Duodenal mucosa (tissue), 2 donors: Measurements from ENCODE around the gene OMG.
"Not testable (repeated sequence)": the region's sequence is repeated elsewhere in the genome, so short reads cannot be mapped to it uniquely, and the experiment has no call there.

Experiments used
- H3K27ac ChIP-seq: one replicate; pipeline ENCODE4 v1.7.0; 2013; ENCODE audit warnings: low read depth, low read length
- H3K27me3 ChIP-seq, 2 donors: one replicate each; pipeline ENCODE4 v1.7.0; 2013; ENCODE audit warnings: low read length in 2 of 2, control low read depth in 1 of 2; ENCODE audit not compliant: insufficient read depth in 2 of 2, control insufficient read depth in 1 of 2
- H3K36me3 ChIP-seq, 2 donors: one replicate each; pipeline ENCODE4 v1.7.0; 2013; ENCODE audit warnings: low read length in 2 of 2, control low read depth in 1 of 2; ENCODE audit not compliant: insufficient read depth in 2 of 2, control insufficient read depth in 1 of 2
- H3K4me1 ChIP-seq, 2 donors: one replicate each; pipeline ENCODE4 v1.7.0; 2013; ENCODE audit warnings: low read length in 2 of 2, control low read depth in 1 of 2; ENCODE audit not compliant: insufficient read depth in 2 of 2, control insufficient read depth in 1 of 2
- H3K4me3 ChIP-seq, 2 donors: one replicate each; pipeline ENCODE4 v1.7.0; 2013; ENCODE audit warnings: low read length in 2 of 2, low read depth in 1 of 2
- H3K9ac ChIP-seq, 2 donors: one replicate each; pipeline ENCODE4 v1.7.0; 2013; ENCODE audit warnings: low read length in 2 of 2, low read depth in 1 of 2
- H3K9me3 ChIP-seq, 2 donors: one replicate each; pipeline ENCODE4 v1.7.0; 2013; ENCODE audit warnings: low read length in 2 of 2, control low read depth in 1 of 2; ENCODE audit not compliant: control insufficient read depth in 1 of 2

The OMG gene

GRCh38 chr17:31269036-31269577 is 27.9 kb downstream of the OMG start:
- peaks cover 3 to 23% of the 10 kb centered on the region in 2 donors for H3K36me3 ChIP-seq

GRCh38 chr17:31266042-31266441 is 31.0 kb downstream of the OMG start:
- H3K4me3 ChIP-seq = no peak overlapping the region
- H3K36me3 ChIP-seq = peaks cover 3 to 27% of the 10 kb centered on the region in 2 donors
- H3K9me3 ChIP-seq = no peaks in the 10 kb centered on the region
- peaks cover 3 to 8% of the 10 kb centered on the region in 2 donors for H3K4me1 ChIP-seq
- H3K27ac ChIP-seq = no peak overlapping the region
- no peaks in the 10 kb centered on the region for H3K27me3 ChIP-seq
- no peak overlapping the region for H3K9ac ChIP-seq

More at GRCh38 chr17:31269036-31269577, 27.9 kb downstream of the OMG start:
- Histone ChIP-seq H3K4me1 (peaks cover 3 to 9% of the 10 kb centered on the region in 2 donors), H3K27me3 (no peaks in the 10 kb centered on the region), H3K27ac (no peak overlapping the region), H3K4me3 (no peak overlapping the region), H3K9ac (no peak overlapping the region), H3K9me3 (no peaks in the 10 kb centered on the region)

GRCh38 chr17:31262923-31263322 is 34.1 kb downstream of the OMG start:
- H3K27ac ChIP-seq, H3K27me3 ChIP-seq, H3K4me3 ChIP-seq, H3K4me1 ChIP-seq, H3K9ac ChIP-seq, H3K9me3 ChIP-seq: not testable (repeated sequence)
- H3K36me3 ChIP-seq = peaks cover 0 to 24% of the 10 kb centered on the region in 2 donors

- peaks cover 0 to 23% of the 10 kb centered on the region in 2 donors for H3K36me3 ChIP-seq
- no peaks in the 10 kb centered on the region for H3K27me3 ChIP-seq
- no peak overlapping the region for H3K4me3 ChIP-seq
- no peak overlapping the region for H3K27ac ChIP-seq
- H3K4me1 ChIP-seq = no peaks in the 10 kb centered on the region
- no peaks in the 10 kb centered on the region for H3K9me3 ChIP-seq
- H3K9ac ChIP-seq = no peak overlapping the region
Observed at GRCh38 chr17:31261601-31262000, 35.4 kb downstream of the OMG start.

GRCh38 chr17:31260151-31260550 is 36.9 kb downstream of the OMG start:
- no peak overlapping the region for H3K27ac ChIP-seq
- no peaks in the 10 kb centered on the region for H3K4me1 ChIP-seq
- H3K4me3 ChIP-seq = no peak overlapping the region
- peaks cover 0 to 13% of the 10 kb centered on the region in 2 donors for H3K36me3 ChIP-seq
- H3K9me3 ChIP-seq = no peaks in the 10 kb centered on the region
- H3K27me3 ChIP-seq = no peaks in the 10 kb centered on the region
- H3K9ac ChIP-seq = no peak overlapping the region

GRCh38 chr17:31256936-31257335 is 40.1 kb downstream of the OMG start:
- Histone ChIP-seq H3K4me3 (no peak overlapping the region), H3K27ac (no peak overlapping the region), H3K27me3 (no peaks in the 10 kb centered on the region), H3K9ac (no peak overlapping the region), H3K4me1 (no peaks in the 10 kb centered on the region), H3K36me3 (peaks cover 0 to 13% of the 10 kb centered on the region in 2 donors), H3K9me3 (no peaks in the 10 kb centered on the region)

- Histone ChIP-seq H3K27me3 (no peaks in the 10 kb centered on the region), H3K4me1 (peaks cover 7 to 15% of the 10 kb centered on the region in 2 donors), H3K27ac (no peak overlapping the region), H3K9me3 (no peaks in the 10 kb centered on the region), H3K4me3 (no peak overlapping the region), H3K36me3 (peaks cover 0 to 2% of the 10 kb centered on the region in 2 donors), H3K9ac (no peak overlapping the region)
Observed at GRCh38 chr17:31254654-31255053, 42.4 kb downstream of the OMG start.

GRCh38 chr17:31252741-31253140 is 44.3 kb downstream of the OMG start:
- Histone ChIP-seq H3K9me3 (no peaks in the 10 kb centered on the region), H3K4me3 (no peak overlapping the region), H3K36me3 (peaks cover 0 to 4% of the 10 kb centered on the region in 2 donors), H3K9ac (no peak overlapping the region), H3K4me1 (peaks cover 7 to 15% of the 10 kb centered on the region in 2 donors), H3K27me3 (no peaks in the 10 kb centered on the region), H3K27ac (no peak overlapping the region)

- Histone ChIP-seq H3K36me3 (peaks cover 0 to 4% of the 10 kb centered on the region in 2 donors), H3K27me3 (no peaks in the 10 kb centered on the region), H3K9me3 (no peaks in the 10 kb centered on the region), H3K9ac (no peak overlapping the region), H3K4me3 (no peak overlapping the region), H3K4me1 (peaks cover 7 to 15% of the 10 kb centered on the region in 2 donors), H3K27ac (no peak overlapping the region)
Observed at GRCh38 chr17:31251970-31252328, 45.1 kb downstream of the OMG start.

GRCh38 chr17:31251105-31251969 is 45.7 kb downstream of the OMG start:
- Histone ChIP-seq H3K4me3 (no peak overlapping the region), H3K27ac (no peak overlapping the region), H3K36me3 (peaks cover 2 to 4% of the 10 kb centered on the region in 2 donors), H3K4me1 (peaks cover 7 to 15% of the 10 kb centered on the region in 2 donors), H3K27me3 (no peaks in the 10 kb centered on the region), H3K9ac (no peak overlapping the region), H3K9me3 (no peaks in the 10 kb centered on the region)
